Measurements from ENCODE around the gene C1orf50.
A peak's percentile ranks its signal among the peaks of the same experiment; 100 is the strongest.

Gene C1orf50

DNA sequence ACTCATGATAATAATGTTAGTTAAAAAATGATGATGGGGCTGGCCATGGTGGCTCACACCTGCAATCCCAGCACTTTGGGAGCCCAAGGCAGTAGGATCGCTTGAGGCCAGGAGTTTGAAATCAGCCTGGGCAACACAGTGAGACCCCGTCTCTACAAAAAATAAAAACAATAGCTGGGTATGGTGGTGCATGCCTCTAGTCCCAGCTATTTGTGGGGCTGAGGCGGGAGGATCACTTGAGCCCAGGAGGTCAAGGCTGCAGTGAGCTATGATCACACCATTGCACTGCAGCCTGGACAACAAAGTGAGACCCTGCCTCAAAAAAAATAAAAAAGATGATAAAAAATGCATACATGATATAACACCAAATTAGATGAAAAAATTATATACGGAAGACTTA, 5.5 kb upstream of the C1orf50 start:
- Mint-ChIP-seq H3K9me3 (no peaks in the 10 kb centered on the region), H3K27ac (no peak overlapping the region), H3K4me1 (peaks cover 10 to 34% of the 10 kb centered on the region in 2 donors), H3K27me3 (no peaks in the 10 kb centered on the region), H3K36me3 (peaks cover 19 to 26% of the 10 kb centered on the region in 2 donors), H3K4me3 (no peak overlapping the region)
- no peak for ATAC-seq (replicated peaks)
- no peak for DNase-seq

DNA sequence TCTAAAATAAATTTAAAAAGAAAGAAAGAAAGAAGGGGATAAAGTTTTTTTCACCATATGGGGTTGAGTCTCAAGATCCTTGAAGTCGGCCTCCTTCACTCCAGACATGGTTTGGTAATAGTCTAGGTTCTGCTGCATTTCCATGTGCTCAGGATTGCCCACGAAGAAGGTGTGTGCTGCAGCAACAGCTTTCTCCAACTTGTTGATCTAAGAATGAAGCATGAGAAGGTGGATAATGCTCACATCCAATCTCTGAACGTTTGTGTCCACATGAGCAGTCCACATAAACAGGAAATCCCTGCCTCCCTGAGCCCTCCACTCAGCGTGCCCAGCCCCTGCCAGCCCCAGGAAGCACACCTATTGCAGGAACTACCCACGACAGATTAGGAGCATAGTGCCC, 4.8 kb upstream of the C1orf50 start:
- peaks cover 14 to 19% of the 10 kb centered on the region in 2 donors for H3K36me3 Mint-ChIP-seq

GRCh38 chr1:42765269-42765668, 1.8 kb upstream of the C1orf50 start:
- no peak overlapping the region for H3K27ac Mint-ChIP-seq
- ATAC-seq (replicated peaks) (no peak), DNase-seq (no peak)
- H3K4me3 Mint-ChIP-seq: no peak overlapping the region
- H3K9me3 Mint-ChIP-seq: no peaks in the 10 kb centered on the region
- peaks cover 11 to 12% of the 10 kb centered on the region in 2 donors for H3K36me3 Mint-ChIP-seq
- no peaks in the 10 kb centered on the region for H3K27me3 Mint-ChIP-seq
- peaks cover 12 to 33% of the 10 kb centered on the region in 2 donors for H3K4me1 Mint-ChIP-seq

More for the DNA sequence above, 4.8 kb upstream of the C1orf50 start:
- no peak for ATAC-seq (replicated peaks)
- Mint-ChIP-seq H3K27me3 (no peaks in the 10 kb centered on the region), H3K9me3 (no peaks in the 10 kb centered on the region), H3K4me1 (peaks cover 8 to 29% of the 10 kb centered on the region in 2 donors), H3K4me3 (no peak overlapping the region), H3K27ac (no peak overlapping the region)
- no peak for DNase-seq

DNA sequence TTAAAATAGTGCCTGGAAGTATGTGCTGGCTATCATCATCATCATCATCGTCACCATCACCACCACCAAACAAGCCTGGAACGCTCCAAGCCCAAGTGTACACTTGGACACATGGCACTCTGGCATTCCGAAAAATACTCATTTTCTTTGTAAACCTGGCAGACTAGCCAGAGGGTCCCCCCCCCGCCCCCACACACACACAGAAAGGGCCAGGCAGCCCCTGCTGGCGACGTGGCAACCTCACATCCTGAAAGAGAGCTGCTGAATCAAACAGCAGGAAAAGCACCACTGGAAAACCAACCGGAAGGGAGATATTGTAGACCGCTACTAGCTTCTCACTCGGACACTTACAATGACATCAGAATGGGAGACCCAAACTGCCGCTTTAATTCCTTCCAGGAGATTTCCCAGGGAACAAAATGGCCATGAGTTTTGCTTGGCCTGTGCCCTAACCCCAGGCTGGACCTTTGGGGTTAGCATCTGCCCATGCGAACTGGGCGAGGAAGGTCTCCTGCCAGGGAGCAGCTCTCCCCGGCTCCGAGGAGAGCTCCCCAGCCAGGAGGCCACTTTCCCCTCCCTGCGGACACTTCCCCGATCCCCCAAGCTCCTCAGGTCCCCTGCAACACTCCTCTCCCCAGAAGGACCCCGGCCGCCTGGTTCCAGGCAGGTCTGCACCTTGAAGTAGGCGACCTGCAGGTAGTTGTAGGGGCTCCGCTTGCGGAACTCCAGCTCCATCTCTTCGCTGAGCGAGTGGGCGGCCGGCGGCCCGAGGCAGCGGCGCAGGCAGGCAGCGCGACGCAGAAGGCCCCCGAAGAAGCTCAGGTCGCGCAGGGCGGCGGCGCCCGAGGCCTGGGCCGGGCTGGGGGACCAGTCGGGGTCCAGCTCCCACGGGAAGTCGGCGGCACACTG, 963 bp upstream of the C1orf50 start:
- DNase-seq: peak; percentile 57
- H3K27ac Mint-ChIP-seq: no peak overlapping the region
- peak; percentile 44 to 50 for ATAC-seq (replicated peaks)
- H3K27me3 Mint-ChIP-seq: no peaks in the 10 kb centered on the region
- peaks cover 18 to 19% of the 10 kb centered on the region in 2 donors for H3K36me3 Mint-ChIP-seq
- H3K9me3 Mint-ChIP-seq: no peaks in the 10 kb centered on the region
- H3K4me1 Mint-ChIP-seq: peaks cover 14 to 41% of the 10 kb centered on the region in 2 donors
- no peak overlapping the region for H3K4me3 Mint-ChIP-seq

DNA sequence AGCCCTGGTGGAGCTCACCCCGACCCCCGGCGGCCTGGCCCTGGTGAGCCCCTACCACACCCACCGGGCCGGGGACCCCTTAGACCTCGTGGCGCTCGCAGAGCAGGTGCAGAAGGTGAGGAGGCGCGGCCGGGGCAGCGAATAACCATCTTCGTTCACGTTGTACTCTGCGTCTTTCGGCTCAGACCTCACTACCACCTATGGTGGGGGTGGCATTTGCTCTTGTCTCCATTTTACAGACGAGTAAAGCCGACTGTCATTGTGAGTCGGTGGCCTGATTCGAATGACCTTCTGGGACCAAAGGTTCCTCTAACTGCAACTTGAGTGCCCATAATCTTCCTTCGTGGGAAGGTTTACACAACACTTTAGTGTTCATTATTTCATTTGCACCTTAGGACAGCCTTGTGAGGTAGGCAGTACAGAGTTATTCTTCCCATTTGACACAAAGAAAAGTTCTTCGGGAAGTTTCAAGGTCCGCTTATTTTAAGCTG, 506 bp downstream of the C1orf50 start:
- Mint-ChIP-seq H3K4me3 (no peak overlapping the region), H3K4me1 (peaks cover 13 to 39% of the 10 kb centered on the region in 2 donors), H3K36me3 (peaks cover 15 to 18% of the 10 kb centered on the region in 2 donors), H3K27ac (peak overlapping the region; percentile 98), H3K27me3 (no peaks in the 10 kb centered on the region), H3K9me3 (no peaks in the 10 kb centered on the region)
- DNase-seq (no peak), ATAC-seq (replicated peaks) (peak; percentile 26 to 35)

DNA sequence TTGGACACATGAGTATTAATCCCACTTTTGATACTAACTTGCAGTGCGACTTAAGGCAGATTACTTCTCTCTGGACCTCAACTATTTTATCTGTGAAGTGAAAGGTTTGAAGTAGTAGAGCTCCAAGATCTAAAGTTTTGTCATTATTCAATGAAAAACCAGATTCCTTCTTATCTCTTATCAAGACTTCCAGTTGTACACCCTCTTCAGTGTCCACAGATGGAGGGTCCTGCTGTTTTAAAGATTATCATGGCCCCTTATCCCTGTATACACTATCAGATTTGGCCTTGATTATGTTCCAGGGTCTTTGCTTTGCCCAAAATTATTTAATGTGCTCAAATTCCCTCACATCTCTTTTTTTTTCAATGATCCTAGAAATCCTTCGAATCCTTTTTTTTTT, 1.1 kb downstream of the C1orf50 start:
- H3K36me3 Mint-ChIP-seq: peaks cover 18 to 21% of the 10 kb centered on the region in 2 donors
- H3K4me1 Mint-ChIP-seq: peaks cover 12 to 42% of the 10 kb centered on the region in 2 donors
- H3K4me3 Mint-ChIP-seq: no peak overlapping the region
- H3K27ac Mint-ChIP-seq: no peak overlapping the region
- DNase-seq: no peak
- no peak for ATAC-seq (replicated peaks)
- no peaks in the 10 kb centered on the region for H3K9me3 Mint-ChIP-seq
- no peaks in the 10 kb centered on the region for H3K27me3 Mint-ChIP-seq

GRCh38 chr1:42769811-42770210, 2.8 kb downstream of the C1orf50 start:
- Mint-ChIP-seq H3K4me1 (peaks cover 13 to 37% of the 10 kb centered on the region in 2 donors), H3K9me3 (no peaks in the 10 kb centered on the region), H3K27ac (no peak overlapping the region), H3K27me3 (no peaks in the 10 kb centered on the region), H3K4me3 (no peak overlapping the region), H3K36me3 (peaks cover 22 to 26% of the 10 kb centered on the region in 2 donors)
- DNase-seq (no peak), ATAC-seq (replicated peaks) (no peak)

GRCh38 chr1:42773420-42773819, 6.4 kb downstream of the C1orf50 start:
- no peak for ATAC-seq (replicated peaks)
- H3K27ac Mint-ChIP-seq: no peak overlapping the region
- H3K27me3 Mint-ChIP-seq: no peaks in the 10 kb centered on the region
- no peak for DNase-seq
- H3K36me3 Mint-ChIP-seq: peaks cover 51 to 56% of the 10 kb centered on the region in 2 donors
- no peaks in the 10 kb centered on the region for H3K9me3 Mint-ChIP-seq
- H3K4me3 Mint-ChIP-seq: no peak overlapping the region
- H3K4me1 Mint-ChIP-seq: peaks cover 11 to 38% of the 10 kb centered on the region in 2 donors

DNA sequence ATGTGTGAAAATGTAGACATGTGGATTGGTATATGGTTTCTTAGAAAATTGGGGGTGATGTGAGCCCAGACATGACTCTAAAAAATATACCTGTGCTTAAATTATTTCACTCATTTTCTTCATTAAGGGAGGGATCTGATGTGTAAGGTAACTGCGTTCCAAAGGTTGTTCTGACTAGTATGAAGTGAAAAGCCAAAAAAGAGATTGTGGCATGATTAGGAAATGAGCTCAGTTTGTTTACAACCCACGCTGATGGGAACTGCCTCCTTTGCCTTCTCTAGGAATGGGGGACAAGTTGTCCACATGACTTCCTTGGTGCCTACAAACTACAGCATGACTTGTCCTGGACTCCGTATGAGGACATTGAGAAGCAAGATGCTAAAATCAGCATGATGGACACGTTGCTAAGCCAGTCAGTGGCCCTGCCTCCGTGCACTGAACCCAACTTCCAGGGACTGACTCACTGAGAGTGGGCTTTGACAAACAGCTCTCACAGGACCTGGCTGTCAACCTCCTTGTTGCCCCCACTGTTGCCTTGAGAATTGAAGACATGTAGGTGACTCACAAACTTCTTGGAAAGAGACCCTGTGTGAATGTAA, 8.0 kb downstream of the C1orf50 start:
- ATAC-seq (replicated peaks): no peak

GRCh38 chr1:42776502-42776901, 9.5 kb downstream of the C1orf50 start:
- Mint-ChIP-seq H3K36me3 (peaks cover 57 to 65% of the 10 kb centered on the region in 2 donors), H3K27me3 (no peaks in the 10 kb centered on the region), H3K27ac (no peak overlapping the region), H3K4me1 (peaks cover 14 to 42% of the 10 kb centered on the region in 2 donors), H3K4me3 (no peak overlapping the region), H3K9me3 (no peaks in the 10 kb centered on the region)
- ATAC-seq (replicated peaks) (no peak), DNase-seq (no peak)

More for the DNA sequence above, 8.0 kb downstream of the C1orf50 start:
- no peak for DNase-seq
- Mint-ChIP-seq H3K4me3 (no peak overlapping the region), H3K4me1 (peaks cover 12 to 44% of the 10 kb centered on the region in 2 donors), H3K27me3 (no peaks in the 10 kb centered on the region), H3K36me3 (peaks cover 54 to 62% of the 10 kb centered on the region in 2 donors), H3K9me3 (no peaks in the 10 kb centered on the region), H3K27ac (no peak overlapping the region)

DNA sequence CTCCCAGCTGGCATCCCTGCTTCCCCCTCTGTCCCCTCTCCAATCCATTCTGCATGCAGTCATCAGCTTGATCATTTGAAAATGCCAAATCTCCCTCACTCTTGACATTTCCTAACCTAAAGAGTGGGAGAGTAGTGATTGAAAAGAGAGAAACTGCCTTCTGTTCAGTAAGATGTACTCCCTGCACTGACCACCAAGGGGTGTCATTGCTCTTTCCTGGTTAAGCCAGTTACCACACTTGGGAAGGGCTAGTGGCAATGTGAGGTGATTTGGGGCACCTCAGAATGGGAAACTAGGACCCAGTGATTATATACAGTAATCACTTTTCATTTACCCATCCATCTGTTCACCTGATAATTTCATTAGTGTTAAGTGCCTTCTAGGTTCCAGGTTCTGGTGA, 10.8 kb downstream of the C1orf50 start:
- no peak for DNase-seq
- H3K4me3 Mint-ChIP-seq: no peak overlapping the region
- H3K36me3 Mint-ChIP-seq: peaks cover 57 to 68% of the 10 kb centered on the region in 2 donors
- H3K9me3 Mint-ChIP-seq: no peaks in the 10 kb centered on the region
- peak in 1 of 2 donors; percentile 38 for ATAC-seq (replicated peaks)
- peaks cover 12 to 35% of the 10 kb centered on the region in 2 donors for H3K4me1 Mint-ChIP-seq
- H3K27ac Mint-ChIP-seq: no peak overlapping the region
- H3K27me3 Mint-ChIP-seq: no peaks in the 10 kb centered on the region

DNA sequence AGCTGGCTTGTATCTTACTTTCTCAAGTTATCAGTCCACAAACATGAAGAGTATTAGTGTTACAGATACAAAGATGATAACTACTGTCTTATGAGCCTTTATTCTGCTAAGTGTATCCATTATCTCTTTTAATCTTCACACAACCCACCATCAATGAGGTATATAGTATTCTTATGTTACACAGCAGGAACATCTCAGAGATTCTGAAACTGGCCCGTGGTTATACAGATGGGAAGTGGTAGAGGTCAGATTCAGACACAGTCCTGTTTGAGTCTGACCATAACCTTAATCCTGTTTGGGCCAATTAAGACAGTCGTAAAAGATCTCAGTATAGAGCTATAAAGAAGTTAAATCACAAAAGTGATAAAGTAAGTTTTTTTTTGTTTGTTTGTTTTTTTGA, 12.7 kb downstream of the C1orf50 start:
- H3K27me3 Mint-ChIP-seq: no peaks in the 10 kb centered on the region
- no peak overlapping the region for H3K4me3 Mint-ChIP-seq
- DNase-seq: no peak
- peaks cover 52 to 75% of the 10 kb centered on the region in 2 donors for H3K36me3 Mint-ChIP-seq
- peaks cover 15 to 37% of the 10 kb centered on the region in 2 donors for H3K4me1 Mint-ChIP-seq
- H3K27ac Mint-ChIP-seq: no peak overlapping the region
- ATAC-seq (replicated peaks): peak; percentile 79 to 82
- no peaks in the 10 kb centered on the region for H3K9me3 Mint-ChIP-seq

DNA sequence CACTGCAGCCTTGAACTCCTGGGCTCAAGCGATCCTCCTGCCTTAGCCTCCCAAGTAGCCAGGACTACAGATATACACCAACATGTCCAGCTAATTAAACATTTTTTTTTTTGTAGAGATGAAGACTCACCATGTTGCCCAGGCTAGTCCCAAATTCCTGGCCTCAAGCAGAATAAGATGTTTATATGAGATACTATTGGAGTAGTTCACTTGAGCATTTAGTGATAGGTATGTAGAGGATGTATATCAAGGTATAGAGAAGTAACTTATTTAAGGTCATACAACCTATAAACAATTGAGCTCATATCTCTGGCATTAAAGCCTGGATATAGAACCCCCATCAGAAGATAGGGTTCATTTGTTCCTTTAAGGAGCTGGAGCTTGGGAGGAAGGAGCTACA, 13.1 kb downstream of the C1orf50 start:
- H3K4me3 Mint-ChIP-seq: no peak overlapping the region
- peaks cover 0 to 2% of the 10 kb centered on the region in 2 donors for H3K27me3 Mint-ChIP-seq
- no peak for DNase-seq
- H3K4me1 Mint-ChIP-seq: peaks cover 18 to 42% of the 10 kb centered on the region in 2 donors
- H3K36me3 Mint-ChIP-seq: peaks cover 48 to 73% of the 10 kb centered on the region in 2 donors
- H3K9me3 Mint-ChIP-seq: no peaks in the 10 kb centered on the region
- H3K27ac Mint-ChIP-seq: no peak overlapping the region
- no peak for ATAC-seq (replicated peaks)

DNA sequence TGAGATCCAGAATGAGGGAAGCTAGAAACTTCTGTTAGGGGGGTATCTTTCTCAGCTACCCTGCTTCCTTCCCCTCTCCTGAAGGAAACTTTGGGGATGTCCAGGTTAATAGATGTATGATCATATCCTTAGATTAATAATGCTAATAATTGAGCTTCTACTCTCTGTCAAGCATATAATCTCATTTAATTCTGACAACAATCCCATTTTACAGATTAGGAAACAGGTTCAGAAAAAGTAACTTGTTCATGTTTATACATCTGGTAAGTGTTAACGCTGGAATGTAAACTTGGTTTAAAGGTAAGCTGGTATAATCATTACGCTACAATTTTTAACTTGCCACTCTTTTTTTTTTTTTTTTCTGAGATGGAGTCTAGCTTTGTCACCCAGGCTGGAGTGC, 16.0 kb downstream of the C1orf50 start:
- Mint-ChIP-seq H3K4me3 (no peak overlapping the region), H3K4me1 (peaks cover 26 to 50% of the 10 kb centered on the region in 2 donors), H3K27ac (no peak overlapping the region), H3K9me3 (no peaks in the 10 kb centered on the region), H3K36me3 (peaks cover 33 to 57% of the 10 kb centered on the region in 2 donors), H3K27me3 (peaks cover 11 to 14% of the 10 kb centered on the region in 2 donors)
- ATAC-seq (replicated peaks) (no peak), DNase-seq (no peak)
